AG08395 (cell line): ENCODE data around the gene SLC2A13.
A peak's percentile ranks its signal among the peaks of the same experiment; 100 is the strongest.
"Not testable (repeated sequence)": the region's sequence is repeated elsewhere in the genome, so short reads cannot be mapped to it uniquely, and the experiment has no call there.

Experiments used
- DNase-seq: peaks from one replicate; pipeline ENCODE4 v3.0.0; 2012; ENCODE audit warnings: mixed read lengths, low spot score

SLC2A13 gene

DNA sequence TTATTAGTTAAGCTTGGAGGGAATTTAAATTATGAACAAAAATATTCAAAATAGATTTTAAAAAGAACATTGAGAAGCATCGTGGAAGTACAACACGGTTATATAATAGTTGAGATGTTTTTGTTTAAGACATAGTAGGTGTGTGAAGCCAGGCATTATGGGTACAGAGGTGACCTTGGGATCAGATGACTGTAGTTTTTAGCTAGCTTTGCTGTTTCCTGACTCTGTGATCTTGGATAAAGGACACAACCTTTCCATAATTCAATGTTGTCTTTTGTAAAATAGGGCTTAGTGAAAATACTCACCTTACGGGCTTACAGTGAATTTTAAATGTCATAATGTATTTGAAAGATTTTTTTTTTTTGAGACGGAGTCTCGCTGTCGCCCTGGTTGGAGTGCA lies 239.7 kb downstream of the SLC2A13 start:
- no peak for DNase-seq

DNA sequence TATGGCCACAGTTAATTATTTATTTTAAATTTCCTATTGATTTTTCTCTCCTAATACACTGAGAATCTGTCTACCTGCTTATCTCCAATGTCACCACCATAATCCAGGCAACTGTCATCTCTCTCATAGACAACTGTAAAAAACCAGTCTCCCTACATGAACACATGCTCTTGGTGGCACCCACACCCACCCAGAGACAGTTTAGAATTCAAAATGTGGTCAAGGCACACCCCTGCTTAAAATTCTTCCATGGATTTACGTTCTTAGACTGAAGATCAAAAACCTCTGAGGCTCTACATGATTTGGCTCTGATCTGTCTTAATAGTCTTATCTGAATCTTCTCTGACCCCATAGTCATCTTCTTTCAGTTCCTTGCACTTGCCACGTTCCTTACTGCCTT lies 245.2 kb downstream of the SLC2A13 start:
- no peak for DNase-seq

DNA sequence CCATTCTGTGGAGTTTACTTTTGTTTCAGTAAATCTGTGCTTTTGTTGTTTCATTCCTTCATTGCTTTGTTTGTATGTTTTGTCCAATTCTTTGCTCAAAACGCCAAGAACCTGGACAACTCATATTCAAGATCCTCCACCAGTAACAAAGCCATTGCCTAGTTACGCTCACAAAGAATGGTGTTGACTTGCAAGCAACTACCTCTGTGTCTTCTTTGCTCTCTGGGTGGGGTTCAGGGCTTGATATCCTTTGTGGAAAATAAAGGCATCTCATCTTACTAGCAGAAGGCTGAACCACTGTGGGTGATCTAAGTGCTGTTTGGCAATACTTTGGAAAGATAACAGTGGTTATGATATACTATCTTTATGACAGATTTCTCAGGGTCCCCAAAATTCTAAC lies 252.9 kb downstream of the SLC2A13 start:
- no peak for DNase-seq

DNA sequence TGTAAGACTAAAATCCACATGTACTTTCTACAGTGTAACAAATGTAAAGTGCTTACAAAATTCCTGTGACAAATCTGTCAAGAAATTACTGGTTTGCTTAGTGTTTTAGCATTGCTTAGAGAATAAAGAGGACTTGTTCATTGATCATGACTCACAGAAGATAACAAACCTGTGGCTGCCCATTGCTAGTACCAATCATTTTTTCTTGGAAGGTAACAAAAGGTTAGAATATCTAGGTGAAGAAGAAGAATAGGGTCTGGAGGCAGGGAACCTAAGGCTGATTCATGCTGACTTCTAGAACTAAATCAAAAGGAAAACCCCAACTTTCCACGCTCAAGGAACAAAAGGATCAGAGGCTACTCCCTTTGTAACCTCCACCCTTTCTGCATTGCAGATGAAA lies 253.5 kb downstream of the SLC2A13 start:
- DNase-seq, result no peak

DNA sequence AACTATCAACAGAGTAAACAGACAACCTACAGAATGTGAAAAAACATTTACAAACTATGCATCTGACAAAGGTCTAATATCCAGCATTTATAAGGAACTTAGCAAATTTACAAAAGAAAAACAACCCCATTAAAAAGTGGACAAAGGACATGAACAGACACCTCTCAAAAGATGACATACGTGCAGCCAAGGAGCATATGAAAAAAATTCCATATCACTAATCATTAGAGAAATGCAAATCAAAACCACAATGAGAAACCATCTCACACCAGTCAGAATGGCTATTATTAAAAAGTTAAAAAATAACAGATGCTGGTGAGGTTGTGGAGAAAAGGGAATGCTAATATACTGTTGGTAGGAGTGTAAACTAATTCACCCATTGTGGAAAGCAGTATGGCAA lies 257.7 kb downstream of the SLC2A13 start:
- DNase-seq, result not testable (repeated sequence)

DNA sequence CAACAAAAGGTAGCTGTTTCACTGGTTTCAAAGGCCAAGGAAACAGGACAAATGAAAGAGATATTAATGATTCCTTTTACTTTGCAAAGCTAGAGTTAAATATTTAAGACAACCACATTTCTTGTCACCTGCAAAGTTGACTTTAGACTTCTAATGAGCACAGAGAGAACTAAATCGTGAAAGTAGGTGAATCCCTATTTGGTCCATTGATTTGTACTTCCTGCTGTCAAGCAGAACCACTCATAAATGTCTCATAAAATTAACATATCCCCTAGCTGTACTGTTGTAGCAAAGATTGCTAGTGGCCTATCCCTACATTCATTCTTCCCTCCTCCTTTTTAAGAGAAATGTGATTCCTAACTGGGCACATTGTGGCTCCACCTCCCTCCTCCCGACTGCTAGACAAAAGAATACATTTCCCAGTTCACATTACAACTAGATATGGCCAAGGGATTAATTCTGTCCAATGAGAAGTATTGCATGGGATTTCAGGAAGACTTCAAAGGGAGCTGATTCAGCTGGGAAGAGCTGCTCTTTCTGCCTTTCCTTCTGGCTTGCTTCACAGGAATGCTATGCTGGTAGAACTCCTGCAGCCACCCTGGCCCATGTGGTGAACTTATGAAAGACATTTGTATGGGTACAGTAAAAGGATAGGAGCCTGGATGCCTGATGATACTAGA lies 258.8 kb downstream of the SLC2A13 start:
- DNase-seq, result peak; percentile 22

DNA sequence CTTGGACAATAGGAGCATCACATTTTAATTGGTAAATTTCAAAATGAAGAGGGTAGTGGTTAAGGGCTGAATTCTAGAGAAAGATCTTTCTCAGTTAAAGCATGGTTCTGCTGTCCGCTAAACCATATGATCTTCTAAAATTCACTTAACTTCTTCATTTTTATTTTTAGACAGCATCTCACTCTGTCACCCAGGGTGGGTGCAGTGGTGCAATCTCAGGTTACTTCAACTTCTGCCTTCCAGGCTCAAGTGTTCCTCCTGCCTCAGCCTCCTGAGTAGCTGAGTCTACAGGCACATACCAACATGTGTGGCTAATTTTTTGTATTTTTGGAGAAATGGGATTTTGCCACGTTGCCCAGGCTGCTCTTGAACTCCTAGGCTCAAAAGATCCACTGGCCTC lies 259.6 kb downstream of the SLC2A13 start:
- no peak for DNase-seq

DNA sequence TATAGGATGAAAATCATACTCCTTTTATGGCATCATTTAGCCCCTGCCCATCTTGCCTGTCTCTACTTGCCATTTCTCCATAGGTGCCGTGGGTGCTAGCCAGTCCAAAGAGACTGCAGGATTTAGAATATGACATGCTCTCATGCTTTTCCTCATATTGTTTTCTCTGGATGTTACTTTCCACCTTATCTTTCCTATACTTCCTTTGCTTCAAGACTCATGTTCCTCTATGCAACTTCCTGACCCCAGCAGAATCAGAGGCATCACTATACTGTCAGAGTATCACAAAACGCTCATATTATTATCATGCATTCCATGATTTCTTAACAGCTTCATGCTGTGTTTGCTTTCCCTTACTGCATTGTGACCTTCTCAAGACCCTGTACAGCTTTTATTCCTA lies 265.5 kb downstream of the SLC2A13 start:
- no peak for DNase-seq

DNA sequence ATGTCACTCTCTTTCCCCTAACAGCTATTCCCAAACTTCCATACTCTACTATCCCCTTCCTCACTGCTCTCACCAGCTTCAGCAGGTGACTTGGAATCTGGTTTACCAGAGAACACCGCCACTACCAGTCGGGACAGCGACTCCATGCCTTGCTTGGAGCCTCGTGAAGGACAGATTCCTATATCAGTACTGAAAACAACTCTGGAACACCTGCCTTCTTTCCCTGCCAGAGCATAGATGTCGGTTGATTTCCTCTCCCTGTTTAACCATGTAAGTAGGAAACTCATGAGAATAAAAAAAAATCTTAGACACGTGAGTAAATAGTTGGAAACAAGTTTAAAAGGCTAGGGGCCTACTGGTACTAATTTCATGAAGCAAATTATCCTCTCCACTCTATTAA lies 266.8 kb downstream of the SLC2A13 start:
- no peak for DNase-seq

DNA sequence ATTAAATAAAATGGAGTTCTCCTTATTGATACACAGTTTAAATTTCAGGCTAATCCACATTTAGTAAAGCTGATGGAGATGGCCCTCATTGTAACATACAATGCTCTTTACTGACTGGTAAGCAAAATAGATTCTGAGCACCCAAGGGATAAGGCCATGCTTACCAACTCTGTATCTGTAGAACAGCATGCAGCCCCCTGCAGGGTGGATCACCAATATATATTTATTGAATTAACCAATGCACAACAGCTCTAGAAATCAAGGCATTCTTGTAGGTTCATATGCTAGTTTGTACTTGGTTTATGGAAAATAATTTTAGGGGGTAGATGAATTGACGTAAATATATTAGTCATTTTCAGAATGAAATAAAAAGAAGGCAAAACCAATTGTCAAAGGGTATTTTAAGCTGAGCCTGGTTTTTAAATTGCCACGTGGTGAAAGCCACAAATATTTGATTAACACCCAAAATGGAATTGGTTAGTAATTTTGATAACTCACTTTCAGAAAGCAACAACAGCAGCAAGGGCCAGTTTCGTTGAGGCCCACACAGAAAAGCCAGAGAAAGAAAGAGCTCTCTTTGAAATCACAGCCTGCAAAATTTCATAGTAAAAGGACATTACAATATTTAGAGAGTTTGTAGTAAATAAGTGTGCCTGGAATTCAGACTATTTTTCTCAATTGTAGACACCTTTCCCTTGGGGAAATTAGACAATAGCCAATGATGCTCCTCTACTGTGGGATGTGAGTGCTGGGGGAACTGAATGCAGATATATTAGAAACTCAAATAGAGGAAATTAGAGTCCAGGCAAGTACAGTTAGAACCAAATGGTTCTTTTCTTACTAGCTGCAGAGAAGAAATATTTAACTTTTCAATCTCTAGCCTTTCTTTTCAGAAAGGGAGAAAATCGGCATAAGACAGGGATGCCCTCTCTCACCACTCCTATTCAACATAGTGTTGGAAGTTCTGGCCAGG lies 270.1 kb downstream of the SLC2A13 start:
- DNase-seq, result no peak

DNA sequence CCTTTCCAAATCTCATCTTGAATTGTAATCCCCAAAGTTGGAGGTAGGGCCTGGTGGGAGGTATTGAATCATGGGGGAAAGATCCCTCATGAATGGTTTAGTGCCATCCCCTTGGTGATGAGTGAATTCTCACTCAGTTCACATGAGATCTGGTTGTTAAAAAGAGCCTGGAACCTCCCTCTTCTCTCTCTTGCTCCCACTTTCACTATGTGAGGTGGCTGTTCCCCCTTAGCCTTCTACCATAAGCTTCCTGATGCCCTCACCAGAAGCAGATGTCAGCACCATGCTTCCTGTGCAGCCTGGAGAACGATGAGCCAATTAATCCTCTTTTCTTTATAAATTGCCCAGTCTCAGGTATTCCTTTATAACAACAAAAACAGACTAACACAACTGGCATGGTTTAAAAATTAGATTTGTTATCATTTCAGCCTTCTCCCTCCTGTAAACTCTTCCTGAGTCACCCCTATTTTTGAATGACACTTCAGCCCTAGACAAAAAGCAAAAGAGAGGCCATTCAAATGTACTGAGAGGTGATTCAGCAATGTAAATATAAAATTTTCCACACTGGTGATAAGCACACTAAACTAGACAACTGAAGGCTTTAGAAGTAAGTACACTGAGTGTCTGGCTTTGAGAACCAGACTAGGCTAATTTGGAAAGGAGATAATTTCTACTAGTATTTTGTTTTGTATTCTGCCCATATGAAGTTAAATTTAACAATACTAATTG lies 274.1 kb downstream of the SLC2A13 start:
- no peak for DNase-seq

DNA sequence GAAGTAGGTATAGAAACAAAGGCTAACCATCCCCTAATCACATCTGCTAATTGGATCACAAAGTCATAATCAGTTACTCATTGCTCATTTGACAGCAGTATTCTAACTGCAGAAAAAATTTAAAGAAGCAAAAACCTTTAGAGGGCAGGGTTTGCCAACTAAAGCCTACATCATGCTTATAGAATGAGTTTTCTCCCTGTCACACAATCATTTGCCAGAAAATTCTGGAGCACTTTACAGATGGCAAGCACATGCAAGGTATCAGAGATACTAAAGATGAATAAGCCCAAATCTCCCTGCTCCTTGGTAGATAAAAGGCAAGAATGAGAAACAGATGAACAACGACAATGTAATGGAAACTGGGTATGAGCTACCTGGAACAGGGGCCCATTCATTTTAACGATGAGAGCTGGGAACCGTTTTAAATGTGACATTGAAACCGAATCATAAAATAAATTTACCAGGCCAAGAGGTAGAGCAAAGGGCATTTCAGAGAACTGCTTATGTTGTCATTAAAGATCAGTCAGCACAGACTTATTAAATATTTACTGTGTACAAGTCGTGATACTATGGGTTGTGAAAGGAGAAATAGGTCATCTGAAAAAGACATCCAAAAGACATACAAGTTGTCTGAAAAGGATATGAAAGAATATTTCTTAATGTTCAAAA lies 274.9 kb downstream of the SLC2A13 start:
- peak; percentile 10 for DNase-seq

DNA sequence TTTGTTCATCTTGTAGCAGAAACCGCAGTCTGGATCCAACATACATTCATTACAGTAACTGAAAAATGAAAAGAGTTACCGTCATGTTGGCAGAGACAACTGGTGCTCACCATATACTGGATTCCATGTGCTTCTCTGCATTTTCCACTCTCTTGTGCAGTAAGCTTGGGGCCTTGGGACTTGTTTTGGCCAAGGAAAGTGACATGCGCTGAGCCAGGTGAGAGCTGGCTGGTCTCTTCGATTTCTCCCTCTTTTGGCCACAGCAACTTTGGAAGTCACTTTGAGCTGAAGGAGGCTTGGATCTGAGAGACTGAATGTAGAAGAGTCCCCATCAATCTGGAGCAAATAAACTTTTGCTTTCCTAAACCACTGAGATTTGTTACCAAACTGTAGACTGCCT lies 275.7 kb downstream of the SLC2A13 start:
- DNase-seq, result no peak

DNA sequence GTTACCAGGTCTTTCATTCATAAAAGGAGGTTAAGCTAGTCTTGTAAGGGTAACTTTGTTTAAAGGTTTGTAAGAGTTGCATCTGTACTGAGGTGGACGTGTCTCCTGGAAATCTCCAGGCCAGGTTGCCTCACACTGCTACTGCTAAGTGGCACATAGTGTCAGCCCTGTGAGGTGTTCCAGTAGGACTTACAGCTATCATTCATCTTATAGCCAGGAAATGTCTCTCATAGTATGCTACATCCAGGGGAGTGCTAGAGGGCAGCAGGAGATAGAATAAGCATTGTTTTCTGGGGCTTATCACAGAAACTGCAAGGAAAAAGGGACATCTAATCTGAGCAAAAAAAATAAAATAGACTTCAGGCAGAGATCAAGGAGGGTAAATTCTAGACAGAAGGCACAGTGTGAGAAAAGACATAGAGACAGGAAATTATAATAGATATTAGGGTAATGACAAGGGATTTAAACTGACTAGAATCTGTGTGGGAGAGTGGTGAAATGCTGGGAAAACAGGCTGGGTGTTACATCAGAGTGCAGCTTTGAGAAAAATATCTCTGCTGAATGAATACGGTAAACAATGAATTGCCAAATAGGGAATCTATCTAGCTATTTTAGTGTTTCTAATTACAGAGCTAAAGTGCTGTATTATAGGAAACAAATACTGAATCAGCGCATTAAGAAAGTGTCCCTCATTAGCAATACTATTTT lies 281.2 kb downstream of the SLC2A13 start:
- DNase-seq, result no peak

DNA sequence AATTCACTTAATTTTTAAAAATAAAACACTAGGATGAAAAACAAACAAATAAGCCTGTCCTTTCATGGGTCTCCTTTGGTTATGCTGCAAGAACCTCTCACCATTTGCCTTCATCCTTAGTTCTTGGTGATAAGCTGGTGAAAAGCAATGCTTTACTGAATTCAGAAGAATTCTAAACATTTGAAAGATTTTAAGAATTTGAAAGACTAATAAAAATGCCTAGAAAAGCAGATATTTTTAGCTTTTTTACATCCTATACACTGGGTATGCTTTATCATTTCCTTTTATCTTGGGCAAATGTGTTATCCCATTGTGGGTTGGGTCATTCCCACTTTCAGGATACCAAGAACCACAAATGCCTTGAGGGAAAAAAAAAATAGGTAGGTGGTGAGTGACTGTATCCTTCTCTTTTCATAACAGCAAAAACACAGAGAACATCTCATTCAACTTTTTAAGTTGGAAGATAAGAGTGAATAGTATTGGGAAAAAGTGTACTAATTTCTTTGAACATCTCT lies 289.2 kb downstream of the SLC2A13 start:
- no peak for DNase-seq

DNA sequence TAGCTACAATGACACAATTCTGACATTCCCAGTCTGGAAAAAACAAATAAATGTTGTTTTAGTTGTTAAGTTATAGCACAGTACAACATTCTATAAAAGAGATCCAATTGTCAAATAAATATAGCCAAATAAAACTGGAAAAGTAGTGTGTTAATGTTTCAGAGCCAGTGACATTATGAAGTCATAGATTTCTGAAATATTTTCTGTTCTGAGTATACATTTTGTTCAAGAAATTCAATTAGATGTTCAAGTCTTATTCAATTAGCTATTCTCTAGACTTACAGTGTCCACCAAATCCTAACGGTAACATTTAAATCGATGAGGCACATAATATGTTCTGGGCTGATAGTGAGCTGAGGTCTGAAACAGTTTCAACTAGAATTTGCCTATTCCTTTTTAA lies 290.1 kb downstream of the SLC2A13 start:
- no peak for DNase-seq

DNA sequence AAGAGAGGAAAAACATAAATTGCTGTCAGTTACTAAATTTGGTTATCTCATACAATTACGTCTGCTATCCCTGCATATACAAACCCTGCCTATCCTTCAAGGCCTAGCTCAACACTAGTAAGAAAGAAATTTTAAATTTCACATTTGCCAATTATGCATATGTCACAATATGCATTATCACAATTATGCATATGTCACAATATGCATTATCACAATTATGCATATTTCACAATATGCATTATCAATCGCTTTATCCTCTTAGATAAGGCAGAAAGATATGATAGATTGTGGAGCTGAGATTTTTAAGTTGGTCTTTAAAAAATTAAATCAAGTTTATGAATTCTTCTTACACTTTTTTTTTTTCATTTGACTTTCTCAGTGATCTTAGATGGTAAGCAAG lies 291.3 kb downstream of the SLC2A13 start:
- DNase-seq, result no peak

DNA sequence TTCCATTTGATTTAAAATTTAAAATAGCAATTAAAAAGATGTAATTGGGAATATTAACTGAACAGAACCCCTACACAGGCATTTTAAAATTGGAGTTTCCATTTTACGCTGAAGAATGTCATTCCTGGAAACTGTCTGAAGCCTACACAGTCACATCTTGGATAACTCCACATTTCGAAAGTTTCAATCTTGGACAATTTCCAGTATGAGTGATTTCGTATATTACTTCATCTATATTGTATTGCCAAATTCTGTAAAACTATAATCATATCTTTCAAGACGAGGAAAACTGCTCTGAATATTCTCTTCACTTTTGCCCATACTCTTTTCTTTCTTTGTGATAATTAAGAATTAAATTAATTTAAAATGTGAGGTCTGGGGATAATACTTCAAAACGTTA lies 292.1 kb downstream of the SLC2A13 start:
- no peak for DNase-seq

DNA sequence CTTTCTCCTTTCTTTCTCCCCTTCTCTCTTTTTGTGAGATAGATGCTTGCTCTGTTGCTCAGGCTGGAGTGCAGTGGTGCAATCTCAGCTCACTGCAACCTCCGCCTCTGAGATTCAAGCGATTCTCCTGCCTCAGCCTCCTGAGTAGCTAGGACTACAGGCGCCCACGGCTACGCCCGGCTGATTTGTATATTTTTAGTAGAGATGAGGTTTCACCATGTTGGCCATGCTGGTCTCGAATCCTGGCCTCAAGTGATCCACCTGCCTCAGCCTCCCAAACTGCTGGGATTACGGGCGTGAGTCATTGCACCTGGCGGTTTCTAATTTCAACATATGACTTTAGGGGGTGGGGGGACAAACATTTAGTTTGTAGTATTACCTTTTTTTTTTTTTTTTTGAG lies 293.4 kb downstream of the SLC2A13 start:
- DNase-seq, result not testable (repeated sequence)

DNA sequence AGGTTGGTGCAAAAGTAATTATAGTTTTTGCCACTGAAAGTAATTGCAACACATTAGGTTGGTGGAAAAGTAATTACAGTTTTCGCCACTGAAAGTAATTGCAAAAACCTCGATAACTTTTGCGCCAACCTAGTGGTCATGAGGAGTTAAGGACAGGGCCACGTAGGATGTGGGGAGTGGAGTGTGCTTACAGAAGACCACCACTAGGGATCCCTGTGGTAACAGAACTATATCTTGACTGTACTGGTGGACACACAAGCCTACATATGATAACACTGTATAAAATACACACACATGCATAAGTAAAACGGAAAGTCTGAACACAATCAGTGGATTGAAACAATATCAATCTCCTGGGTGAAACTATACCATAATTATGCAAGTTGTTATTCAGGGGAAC lies 298.8 kb downstream of the SLC2A13 start:
- no peak for DNase-seq

DNA sequence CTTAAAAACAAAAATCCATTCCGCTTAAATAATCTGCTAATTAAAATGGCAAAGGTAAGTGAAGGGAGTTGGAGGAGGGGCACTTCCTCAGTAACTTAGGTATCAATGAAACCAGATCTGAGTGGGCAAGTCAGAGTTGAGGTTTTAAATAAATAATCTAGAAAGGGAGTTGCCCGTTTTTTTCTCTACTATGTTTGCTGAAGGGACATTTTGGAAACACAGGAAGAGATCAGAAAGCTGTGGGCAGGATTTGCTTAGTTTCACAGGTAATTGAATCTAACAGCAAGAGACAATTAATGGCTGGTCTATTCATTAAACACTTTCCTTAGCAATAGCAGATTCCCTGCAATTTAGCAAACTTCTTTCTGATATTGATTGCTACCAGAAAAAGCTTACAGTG lies 300.2 kb downstream of the SLC2A13 start:
- DNase-seq, result no peak
